Measurements from ENCODE around the gene NRIP3.

DNA sequence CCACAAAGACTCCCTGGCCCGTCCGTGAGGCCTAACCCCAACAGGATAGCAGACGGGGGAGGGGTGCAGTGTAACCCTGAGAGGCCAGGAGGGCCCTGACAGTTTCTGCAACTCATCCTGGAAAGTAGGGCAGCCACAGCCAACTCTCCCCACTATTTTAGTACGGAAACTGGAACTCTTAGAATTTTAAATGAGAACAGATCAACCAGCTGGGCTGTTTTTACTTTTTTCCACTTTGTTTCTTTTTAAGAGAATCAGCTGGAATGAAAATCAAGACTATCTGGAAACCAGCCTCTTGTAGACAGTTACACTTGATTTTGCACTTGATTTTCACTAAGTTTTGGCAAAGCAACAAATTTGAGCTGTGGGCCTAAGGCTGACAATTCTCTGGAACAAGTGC, 42.7 kb upstream of the NRIP3 start:
- TF ChIP-seq CTCF (IDR thresholded peaks at IDR 0.05; ENCODE audit: low read depth, low read length): no peak
- no peak for TF ChIP-seq MYC (IDR thresholded peaks at IDR 0.05; ENCODE audit: low read depth, low read length)
- no peak for TF ChIP-seq MAX (IDR thresholded peaks at IDR 0.05; ENCODE audit: low read depth, low read length)
- TF ChIP-seq POLR2A (IDR thresholded peaks at IDR 0.05; ENCODE audit: extremely low read depth, insufficient read length): no peak

Data from NB4 (cell line).